BE2C (cell line): ENCODE data around the gene LIN54.

Experiments used
- DNase-seq: peaks from one replicate; pipeline ENCODE4 v3.0.0-alpha.2; 2020
- H3K27me3 ChIP-seq: fragments of 250-450 bp; sonication (Bioruptor Pico); 2 replicates; pipeline ENCODE4 v1.5.1; 2020; ENCODE audit warnings: mild to moderate bottlenecking
- H3K36me3 ChIP-seq: fragments of 250-450 bp; sonication (Bioruptor Pico); 2 replicates; pipeline ENCODE4 v1.5.1; 2020; ENCODE audit warnings: mild to moderate bottlenecking
- H3K4me1 ChIP-seq: fragments of 250-450 bp; sonication (Bioruptor Pico); 2 replicates; pipeline ENCODE4 v1.5.1; 2020
- H3K4me3 ChIP-seq: 2 replicates; pipeline ENCODE4 v1.5.1; 2011; ENCODE audit warnings: low read depth, low read length
- H3K9me3 ChIP-seq: fragments of 250-450 bp; sonication (Bioruptor Pico); 2 replicates; pipeline ENCODE4 v1.5.1; 2020
- TF ChIP-seq, protein P1 (sequence below): IDR thresholded peaks from 2 replicates; pipeline ENCODE4 v1.5.1; 2012; ENCODE audit warnings: mild to moderate bottlenecking, low read depth, low read length

Gene LIN54

DNA sequence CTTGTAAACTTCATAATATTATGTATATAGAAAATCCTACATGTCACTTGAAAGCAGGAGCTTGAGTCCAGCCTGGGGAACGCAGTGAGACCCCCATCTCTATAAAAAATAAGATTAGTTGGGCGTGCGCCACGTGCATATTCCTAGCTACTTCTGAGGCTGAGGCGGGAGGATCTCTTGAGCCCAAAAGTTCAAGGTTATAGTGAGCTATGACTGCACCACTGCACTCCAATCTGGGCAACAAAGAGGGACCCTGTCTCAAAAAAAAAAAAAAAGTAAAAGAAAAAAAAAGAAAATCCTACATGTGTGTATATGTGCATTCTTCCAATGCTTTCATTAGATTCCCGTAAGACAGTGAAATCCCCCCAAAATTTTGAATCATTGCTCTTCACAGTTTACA lies 121.3 kb downstream of the LIN54 start:
- no peaks in the 10 kb centered on the region for H3K9me3 ChIP-seq

DNA sequence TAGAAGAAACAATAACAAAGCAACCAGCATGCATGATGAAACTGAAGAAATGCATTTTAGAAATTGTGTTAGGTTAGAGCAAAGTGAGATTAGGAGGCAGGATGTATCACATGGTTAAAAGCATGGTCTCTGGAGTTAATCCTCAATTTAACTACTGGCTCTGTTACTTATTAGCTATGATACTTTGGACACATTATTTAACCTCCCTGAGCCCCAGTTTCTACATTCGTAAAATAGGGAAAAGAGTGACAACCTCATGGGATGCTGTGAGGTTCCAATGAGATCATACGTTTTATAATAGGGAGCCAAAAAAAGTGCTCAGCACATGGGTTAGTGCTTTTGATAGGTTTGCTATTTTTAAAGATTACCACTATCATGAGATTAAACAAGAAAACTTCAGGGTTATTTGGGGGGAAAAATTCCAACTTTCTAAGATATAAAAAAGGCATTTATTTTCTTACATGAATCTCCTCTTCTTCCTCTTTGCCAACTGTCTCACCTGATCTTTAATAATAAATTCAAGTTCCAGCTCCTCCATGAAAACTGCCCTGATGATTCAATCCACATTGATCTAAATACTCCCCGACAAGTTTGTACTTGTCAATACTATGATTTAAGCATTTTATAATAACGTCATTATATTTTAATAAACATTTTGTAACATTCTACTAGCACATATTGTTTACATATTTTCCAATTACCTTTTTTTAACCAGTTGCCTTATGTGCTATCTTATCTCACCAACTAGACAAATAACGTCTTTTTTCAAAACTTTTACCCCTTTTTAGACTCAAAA lies 124.3 kb downstream of the LIN54 start:
- TF ChIP-seq, protein P1, sequence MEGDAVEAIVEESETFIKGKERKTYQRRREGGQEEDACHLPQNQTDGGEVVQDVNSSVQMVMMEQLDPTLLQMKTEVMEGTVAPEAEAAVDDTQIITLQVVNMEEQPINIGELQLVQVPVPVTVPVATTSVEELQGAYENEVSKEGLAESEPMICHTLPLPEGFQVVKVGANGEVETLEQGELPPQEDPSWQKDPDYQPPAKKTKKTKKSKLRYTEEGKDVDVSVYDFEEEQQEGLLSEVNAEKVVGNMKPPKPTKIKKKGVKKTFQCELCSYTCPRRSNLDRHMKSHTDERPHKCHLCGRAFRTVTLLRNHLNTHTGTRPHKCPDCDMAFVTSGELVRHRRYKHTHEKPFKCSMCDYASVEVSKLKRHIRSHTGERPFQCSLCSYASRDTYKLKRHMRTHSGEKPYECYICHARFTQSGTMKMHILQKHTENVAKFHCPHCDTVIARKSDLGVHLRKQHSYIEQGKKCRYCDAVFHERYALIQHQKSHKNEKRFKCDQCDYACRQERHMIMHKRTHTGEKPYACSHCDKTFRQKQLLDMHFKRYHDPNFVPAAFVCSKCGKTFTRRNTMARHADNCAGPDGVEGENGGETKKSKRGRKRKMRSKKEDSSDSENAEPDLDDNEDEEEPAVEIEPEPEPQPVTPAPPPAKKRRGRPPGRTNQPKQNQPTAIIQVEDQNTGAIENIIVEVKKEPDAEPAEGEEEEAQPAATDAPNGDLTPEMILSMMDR = no peak
- peaks cover 3% of the 10 kb centered on the region for H3K36me3 ChIP-seq
- H3K27me3 ChIP-seq = no peaks in the 10 kb centered on the region
- no peak for DNase-seq
- no peaks in the 10 kb centered on the region for H3K9me3 ChIP-seq
- no peaks in the 10 kb centered on the region; the same call in 1 of the 2 replicates for H3K4me1 ChIP-seq
- no peak overlapping the region for H3K4me3 ChIP-seq

More for the DNA sequence above, 121.3 kb downstream of the LIN54 start:
- TF ChIP-seq, protein P1 = no peak
- H3K36me3 ChIP-seq = peaks cover 14% of the 10 kb centered on the region
- no peaks in the 10 kb centered on the region for H3K27me3 ChIP-seq
- peak overlapping the region; percentile 85 for H3K4me3 ChIP-seq
- peaks cover 3% of the 10 kb centered on the region for H3K4me1 ChIP-seq
- DNase-seq = no peak

DNA sequence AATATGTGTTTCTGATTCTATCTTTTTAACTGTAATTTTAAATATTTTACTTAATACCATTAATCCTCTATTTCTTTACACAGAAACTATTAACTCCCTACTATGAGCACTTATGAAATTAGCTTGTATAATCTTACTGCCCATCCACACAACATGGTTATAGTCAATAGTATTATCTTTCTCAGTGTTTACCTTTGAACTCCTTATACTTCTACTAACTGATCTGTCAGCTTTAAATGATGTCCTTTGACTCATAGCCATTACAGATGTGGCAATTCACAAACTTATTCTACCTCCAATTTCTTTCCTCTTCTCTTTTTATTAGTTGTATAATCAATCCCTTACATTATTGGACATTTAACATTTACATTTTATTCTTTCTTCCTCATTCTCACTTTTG lies 125.2 kb downstream of the LIN54 start:
- TF ChIP-seq, protein P1 = no peak
- Histone ChIP-seq H3K27me3 (no peaks in the 10 kb centered on the region), H3K4me1 (no peaks in the 10 kb centered on the region; the same call in 1 of the 2 replicates), H3K9me3 (no peaks in the 10 kb centered on the region), H3K36me3 (peaks cover 6% of the 10 kb centered on the region), H3K4me3 (no peak overlapping the region)
- no peak for DNase-seq
